ENCODE data around the gene PWWP2B.

PWWP2B gene

GRCh38 chr10:132436861-132437410, 39.9 kb downstream of the PWWP2B start:
- H3K9me3 ChIP-seq (ENCODE audit: severe bottlenecking) = no peaks in the 10 kb centered on the region
- no peaks in the 10 kb centered on the region for H3K27me3 ChIP-seq (ENCODE audit: insufficient read depth, low read depth, severe bottlenecking)
- no peaks in the 10 kb centered on the region for H3K36me3 ChIP-seq
- DNase-seq = no peak
- H3K4me3 ChIP-seq (ENCODE audit: low read depth, low read length) = no peak overlapping the region
- H3K27ac ChIP-seq = no peak overlapping the region
- no peak for TF ChIP-seq CTCF (IDR thresholded peaks at IDR 0.05; ENCODE audit: low read depth, low read length)

- Histone ChIP-seq H3K27me3 (ENCODE audit: insufficient read depth, low read depth, severe bottlenecking) (no peaks in the 10 kb centered on the region), H3K36me3 (no peaks in the 10 kb centered on the region), H3K27ac (no peak overlapping the region), H3K4me3 (ENCODE audit: low read depth, low read length) (no peak overlapping the region), H3K9me3 (ENCODE audit: severe bottlenecking) (no peaks in the 10 kb centered on the region)
- DNase-seq = no peak
- no peak for TF ChIP-seq CTCF (IDR thresholded peaks at IDR 0.05; ENCODE audit: low read depth, low read length)
Observed at GRCh38 chr10:132437541-132437950, 40.5 kb downstream of the PWWP2B start.

- Histone ChIP-seq H3K27me3 (ENCODE audit: insufficient read depth, low read depth, severe bottlenecking) (no peaks in the 10 kb centered on the region), H3K9me3 (ENCODE audit: severe bottlenecking) (no peaks in the 10 kb centered on the region), H3K4me3 (ENCODE audit: low read depth, low read length) (no peak overlapping the region), H3K36me3 (no peaks in the 10 kb centered on the region), H3K27ac (no peak overlapping the region)
- DNase-seq = no peak
- TF ChIP-seq CTCF (IDR thresholded peaks at IDR 0.05; ENCODE audit: low read depth, low read length) = no peak
Observed at GRCh38 chr10:132438091-132439024, 41.4 kb downstream of the PWWP2B start.

- no peaks in the 10 kb centered on the region for H3K27me3 ChIP-seq (ENCODE audit: insufficient read depth, low read depth, severe bottlenecking)
- no peak for DNase-seq
- H3K27ac ChIP-seq = no peak overlapping the region
- H3K9me3 ChIP-seq (ENCODE audit: severe bottlenecking) = no peaks in the 10 kb centered on the region
- no peak for TF ChIP-seq CTCF (IDR thresholded peaks at IDR 0.05; ENCODE audit: low read depth, low read length)
- H3K36me3 ChIP-seq = no peaks in the 10 kb centered on the region
- no peak overlapping the region for H3K4me3 ChIP-seq (ENCODE audit: low read depth, low read length)
Observed at GRCh38 chr10:132439025-132439388, 42.0 kb downstream of the PWWP2B start.

GRCh38 chr10:132439424-132440163, 42.6 kb downstream of the PWWP2B start:
- H3K27me3 ChIP-seq (ENCODE audit: insufficient read depth, low read depth, severe bottlenecking) = no peaks in the 10 kb centered on the region
- no peak overlapping the region for H3K4me3 ChIP-seq (ENCODE audit: low read depth, low read length)
- no peak for DNase-seq
- H3K9me3 ChIP-seq (ENCODE audit: severe bottlenecking) = no peaks in the 10 kb centered on the region
- H3K36me3 ChIP-seq = no peaks in the 10 kb centered on the region
- TF ChIP-seq CTCF (IDR thresholded peaks at IDR 0.05; ENCODE audit: low read depth, low read length) = no peak
- no peak overlapping the region for H3K27ac ChIP-seq

Measured in WERI-Rb-1 (cell line).